Peyer's patch (tissue), 4 donors: Measurements from ENCODE around the gene ZBTB16. TPM values are rescaled to one million over a fixed set of nuclear protein-coding genes. Genes with fewer than 3 reads are reported as not detected.

Experiments
- DNase-seq, 3 donors: peaks; one replicate each; pipeline ENCODE4 v3.0.0-alpha.2; 2017 to 2019
- H3K27ac ChIP-seq, 4 donors: fragments of 200-600 bp; sonication (generic); one replicate each; pipeline ENCODE4 v1.5.1; 2016 to 2019
- H3K27me3 ChIP-seq, 2 donors: fragments of 200-600 bp; sonication (generic); one replicate each; pipeline ENCODE4 v1.5.1; 2019
- H3K36me3 ChIP-seq, 3 donors: fragments of 200-600 bp; sonication (generic); one replicate each; pipeline ENCODE4 v1.5.1; 2016 to 2019
- H3K4me1 ChIP-seq, 4 donors: fragments of 200-600 bp; sonication (generic); one replicate each; pipeline ENCODE4 v1.5.1; 2016 to 2019
- H3K4me3 ChIP-seq, 4 donors: fragments of 200-600 bp; sonication (generic); 1 replicate in 3 of 4; 2 replicates in 1 of 4; pipeline ENCODE4 v1.5.1; 2016 to 2019; ENCODE audit warnings: mild to moderate bottlenecking in 1 of 4
- H3K9me3 ChIP-seq, 4 donors: fragments of 200-600 bp; sonication (generic); one replicate each; pipeline ENCODE4 v1.5.1; 2016 to 2019; ENCODE audit warnings: mild to moderate bottlenecking in 1 of 4
- CTCF ChIP-seq, 6 experiments: fragments of 450-650 bp in 4 of 6; fragments of 200-600 bp in 2 of 6; sonication (generic) in 1 of 6; IDR thresholded peaks; one replicate each; pipeline ENCODE4 v1.5.1; 2017 to 2019; ENCODE audit warnings: antibody characterized with exemption in 6 of 6, mild to moderate bottlenecking in 3 of 6, moderate library complexity in 1 of 6
- POLR2A ChIP-seq, 2 donors: fragments of 450-650 bp; IDR thresholded peaks; one replicate each; pipeline ENCODE4 v1.5.1; 2017; ENCODE audit warnings: antibody characterized with exemption in 2 of 2, mild to moderate bottlenecking in 2 of 2, moderate library complexity in 2 of 2
- total RNA-seq, 4 donors: library from RNA; depleted of rRNA; stranded (reverse); fragments of >200 nt; gene quantifications; one replicate each; pipeline ENCODE4 v1.1.0, GENCODE V29; 2016

The ZBTB16 gene
- total RNA-seq, 4 donors from 2014 or later: 84.8 to 257 (median 155) TPM

- Histone ChIP-seq H3K27ac (peak overlapping the region; percentile 30 to 76 (median 52)), H3K4me1 (peaks cover 0 to 86% (median 24%) of the 10 kb centered on the region in 4 donors), H3K27me3 (no peaks in the 10 kb centered on the region), H3K36me3 (peaks cover 0 to 41% (median 0%) of the 10 kb centered on the region in 3 donors), H3K4me3 (no peak overlapping the region), H3K9me3 (no peaks in the 10 kb centered on the region)
- no peak for DNase-seq
- TF ChIP-seq CTCF (IDR thresholded peaks at IDR 0.05) (no peak), POLR2A (IDR thresholded peaks at IDR 0.05) (no peak)
These were observed 21.3 kb downstream of the ZBTB16 start for GRCh38 chr11:114080769-114081168.

- H3K9me3 ChIP-seq: no peaks in the 10 kb centered on the region
- no peaks in the 10 kb centered on the region for H3K27me3 ChIP-seq
- peaks cover 0 to 34% (median 0%) of the 10 kb centered on the region in 3 donors for H3K36me3 ChIP-seq
- H3K27ac ChIP-seq: peak overlapping the region; percentile 30 to 76 (median 52)
- no peak for TF ChIP-seq POLR2A (IDR thresholded peaks at IDR 0.05)
- no peak for TF ChIP-seq CTCF (IDR thresholded peaks at IDR 0.05)
- DNase-seq: no peak
- peaks cover 0 to 81% (median 22%) of the 10 kb centered on the region in 4 donors for H3K4me1 ChIP-seq
- no peak overlapping the region for H3K4me3 ChIP-seq
These were observed 22.3 kb downstream of the ZBTB16 start for GRCh38 chr11:114081641-114082414.

- Histone ChIP-seq H3K36me3 (peaks cover 0 to 33% (median 0%) of the 10 kb centered on the region in 3 donors), H3K4me1 (peaks cover 0 to 76% (median 19%) of the 10 kb centered on the region in 4 donors), H3K9me3 (no peaks in the 10 kb centered on the region), H3K27ac (peak overlapping the region in 3 of 4 donors; percentile 9 to 37 (median 34)), H3K27me3 (no peaks in the 10 kb centered on the region), H3K4me3 (no peak overlapping the region)
- TF ChIP-seq POLR2A (IDR thresholded peaks at IDR 0.05): no peak
- TF ChIP-seq CTCF (IDR thresholded peaks at IDR 0.05): no peak
- DNase-seq: no peak
These were observed 22.9 kb downstream of the ZBTB16 start for GRCh38 chr11:114082415-114082748.

DNA sequence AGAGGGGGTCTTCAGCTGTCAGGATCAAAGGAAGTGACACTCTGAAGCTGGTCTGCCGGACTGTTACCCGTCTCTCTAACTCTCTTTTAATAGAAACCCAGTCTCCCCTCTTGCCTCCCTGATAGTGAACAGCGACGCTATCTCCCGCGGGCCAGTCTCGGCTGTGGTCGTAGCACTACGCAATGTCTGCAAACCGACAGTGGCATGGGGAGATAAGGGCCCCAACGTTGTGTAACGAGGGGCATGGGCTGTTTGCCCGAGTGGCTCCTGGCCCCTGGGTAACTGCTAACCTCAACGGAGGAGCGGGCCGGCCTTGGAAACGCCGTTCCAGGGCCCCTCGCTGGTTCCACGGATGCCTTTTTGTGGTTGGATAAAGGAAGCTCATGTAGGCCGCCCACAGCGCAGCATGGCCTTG lies 23.3 kb downstream of the ZBTB16 start:
- H3K27me3 ChIP-seq: no peaks in the 10 kb centered on the region
- peaks cover 0 to 33% (median 0%) of the 10 kb centered on the region in 3 donors for H3K36me3 ChIP-seq
- TF ChIP-seq CTCF (IDR thresholded peaks at IDR 0.05) (no peak), POLR2A (IDR thresholded peaks at IDR 0.05) (no peak)
- H3K9me3 ChIP-seq: no peaks in the 10 kb centered on the region
- peaks cover 0 to 72% (median 17%) of the 10 kb centered on the region in 4 donors for H3K4me1 ChIP-seq
- H3K27ac ChIP-seq: peak overlapping the region in 3 of 4 donors; percentile 9 to 37 (median 34)
- DNase-seq: no peak
- H3K4me3 ChIP-seq: no peak overlapping the region

GRCh38 chr11:114083391-114084252 lies 24.1 kb downstream of the ZBTB16 start:
- peaks cover 0 to 63% (median 13%) of the 10 kb centered on the region in 4 donors for H3K4me1 ChIP-seq
- no peaks in the 10 kb centered on the region for H3K27me3 ChIP-seq
- peak overlapping the region in 1 of 4 donors; percentile 15 for H3K27ac ChIP-seq
- no peaks in the 10 kb centered on the region for H3K9me3 ChIP-seq
- no peak overlapping the region for H3K4me3 ChIP-seq
- TF ChIP-seq POLR2A (IDR thresholded peaks at IDR 0.05): no peak
- no peak for TF ChIP-seq CTCF (IDR thresholded peaks at IDR 0.05)
- peaks cover 0 to 33% (median 0%) of the 10 kb centered on the region in 3 donors for H3K36me3 ChIP-seq
- no peak for DNase-seq
